Kidney (tissue), 14 donors: ENCODE measurements around the gene ZNF18. TPM values are rescaled to one million over a fixed set of nuclear protein-coding genes. Genes with fewer than 3 reads are reported as not detected.

Experiments used
- DNase-seq, 5 donors: peaks; one replicate each; pipeline ENCODE4 v3.0.0-alpha.2; 2013 to 2020
- FAIRE-seq: peaks from 2 replicates; lab custom pipeline; 2012; peaks lifted over from hg19 to GRCh38; lab: Jason Lieb, UNC
- H3K27ac ChIP-seq, 2 donors: one replicate each; pipeline ENCODE4 v1.7.0; 2013; ENCODE audit warnings: low read depth in 2 of 2, low read length in 2 of 2, inconsistent platforms in 1 of 2
- H3K27me3 ChIP-seq: one replicate; pipeline ENCODE4 v1.7.1; 2013; ENCODE audit warnings: low read length, inconsistent platforms; ENCODE audit not compliant: control insufficient read depth, insufficient read depth
- H3K36me3 ChIP-seq, 3 donors: one replicate each; pipeline versions ENCODE4 v1.7.0 to v1.7.1; 2013; ENCODE audit warnings: low read length in 3 of 3, control low read depth in 1 of 3, inconsistent platforms in 1 of 3; ENCODE audit not compliant: insufficient read depth in 3 of 3, control insufficient read depth in 2 of 3
- H3K4me1 ChIP-seq, 3 donors: one replicate each; pipeline versions ENCODE4 v1.7.0 to v1.7.1; 2013; ENCODE audit warnings: low read length in 3 of 3, inconsistent platforms in 1 of 3, low read depth in 1 of 3; ENCODE audit not compliant: control insufficient read depth in 2 of 3, insufficient read depth in 2 of 3
- H3K4me3 ChIP-seq, 3 donors: one replicate each; pipeline versions ENCODE4 v1.7.0 to v1.8.1; 2013; ENCODE audit warnings: low read length in 3 of 3, control low read depth in 1 of 3, inconsistent platforms in 1 of 3
- H3K9ac ChIP-seq, 3 donors: one replicate each; pipeline versions ENCODE4 v1.7.0 to v1.7.1; 2013; ENCODE audit warnings: low read length in 3 of 3, control low read depth in 1 of 3, inconsistent platforms in 1 of 3
- H3K9me3 ChIP-seq, 3 donors: one replicate each; pipeline versions ENCODE4 v1.7.0 to v1.7.1; 2013; ENCODE audit warnings: low read length in 3 of 3, control low read depth in 1 of 3, inconsistent platforms in 1 of 3; ENCODE audit not compliant: control insufficient read depth in 2 of 3, insufficient read depth in 1 of 3
- CTCF ChIP-seq: IDR thresholded peaks from 3 replicates; pipeline ENCODE4 v1.5.1; 2012; ENCODE audit warnings: mild to moderate bottlenecking, moderate library complexity, borderline replicate concordance; ENCODE audit not compliant: insufficient read depth; ENCODE audit errors: extremely low read depth
- intact Hi-C: fragments of 100-400 bp; cut with DNase I; formaldehyde crosslinking; loops from one replicate; pipeline ENCODE4 v1.11.1; 2022
- polyA plus RNA-seq: library from polyadenylated mRNA; stranded (reverse); fragments of 350-450 nt; fragmentation: Illumina TruSeq; extraction: RNeasy Lipid Tissue Mini Kit (QIAGEN cat#74804); gene quantifications from one replicate; pipeline ENCODE4 v1.2.3, GENCODE V29; 2014; ENCODE audit warnings: low read depth, low replicate concordance; ENCODE audit not compliant: insufficient read depth
- total RNA-seq: library from RNA; stranded (reverse); fragmentation: NEBNext Ultra II Directional; extraction: Animal tissue kit (Norgen Biotek cat#: 25700); gene quantifications from one replicate; pipeline ENCODE4 v1.2.1, GENCODE V29; 2021
- donor health status: control.
- donor health status: control.
- donor health status: control.
- donor health status: control.
- donor health status: control.
- donor health status: DM: yes; HTN: yes; CAD: no.
- donor health status: Normal renal cell carcinoma (clear cell type).

Gene ZNF18
- total and polyA plus RNA-seq, 2 donors from 2014 or later, result 5.1 to 8.2 TPM

GRCh38 chr17:12041312-12041711 is 44.0 kb upstream of the ZNF18 start:
- DNase-seq (no peak), FAIRE-seq (no peak)
- H3K27me3 ChIP-seq, result no peaks in the 10 kb centered on the region
- no peak overlapping the region for H3K27ac ChIP-seq
- intact Hi-C loops, result no loop called here
- no peak overlapping the region for H3K4me3 ChIP-seq
- peaks cover 0 to 2% (median 0%) of the 10 kb centered on the region in 3 donors for H3K4me1 ChIP-seq
- no peaks in the 10 kb centered on the region for H3K9me3 ChIP-seq
- TF ChIP-seq CTCF, result no peak
- H3K9ac ChIP-seq, result no peak overlapping the region
- H3K36me3 ChIP-seq, result no peaks in the 10 kb centered on the region

GRCh38 chr17:12040478-12040877 is 43.2 kb upstream of the ZNF18 start:
- intact Hi-C loops, result no loop called here
- Histone ChIP-seq H3K36me3 (no peaks in the 10 kb centered on the region), H3K27ac (no peak overlapping the region), H3K4me3 (no peak overlapping the region), H3K4me1 (peaks cover 0 to 2% (median 0%) of the 10 kb centered on the region in 3 donors), H3K9ac (no peak overlapping the region), H3K27me3 (no peaks in the 10 kb centered on the region), H3K9me3 (no peaks in the 10 kb centered on the region)
- FAIRE-seq (no peak), DNase-seq (no peak)
- TF ChIP-seq CTCF, result no peak

GRCh38 chr17:12037970-12038369 is 40.7 kb upstream of the ZNF18 start:
- H3K36me3 ChIP-seq, result no peaks in the 10 kb centered on the region
- DNase-seq, result no peak
- no peaks in the 10 kb centered on the region for H3K27me3 ChIP-seq
- no peak for FAIRE-seq
- no peaks in the 10 kb centered on the region for H3K9me3 ChIP-seq
- intact Hi-C loops, result no loop called here
- no peak for TF ChIP-seq CTCF
- H3K27ac ChIP-seq, result no peak overlapping the region
- H3K9ac ChIP-seq, result no peak overlapping the region
- no peak overlapping the region for H3K4me3 ChIP-seq
- peaks cover 0 to 4% (median 2%) of the 10 kb centered on the region in 3 donors for H3K4me1 ChIP-seq

- intact Hi-C loops, result no loop called here
- Histone ChIP-seq H3K4me3 (no peak overlapping the region), H3K27ac (no peak overlapping the region), H3K4me1 (peaks cover 0 to 7% (median 5%) of the 10 kb centered on the region in 3 donors), H3K36me3 (no peaks in the 10 kb centered on the region), H3K9ac (no peak overlapping the region), H3K27me3 (no peaks in the 10 kb centered on the region), H3K9me3 (no peaks in the 10 kb centered on the region)
- no peak for DNase-seq
- no peak for FAIRE-seq
- no peak for TF ChIP-seq CTCF
Measured at GRCh38 chr17:12035673-12036072, 38.4 kb upstream of the ZNF18 start.
